GM19395 (cell line): ENCODE measurements around the gene ADARB2.
"Not testable (repeated sequence)": the region's sequence is repeated elsewhere in the genome, so short reads cannot be mapped to it uniquely, and the experiment has no call there.

Experiments
- ATAC-seq: cut with Tn5 transposase; IDR thresholded peaks from one replicate; pipeline ENCODE4 v1.9.1; 2021; ENCODE audit warnings: mild to moderate bottlenecking, moderate library complexity; ENCODE audit not compliant: unreplicated experiment

Gene ADARB2

GRCh38 chr10:1169981-1170866 is 567.1 kb downstream of the ADARB2 start:
- ATAC-seq = no peak

DNA sequence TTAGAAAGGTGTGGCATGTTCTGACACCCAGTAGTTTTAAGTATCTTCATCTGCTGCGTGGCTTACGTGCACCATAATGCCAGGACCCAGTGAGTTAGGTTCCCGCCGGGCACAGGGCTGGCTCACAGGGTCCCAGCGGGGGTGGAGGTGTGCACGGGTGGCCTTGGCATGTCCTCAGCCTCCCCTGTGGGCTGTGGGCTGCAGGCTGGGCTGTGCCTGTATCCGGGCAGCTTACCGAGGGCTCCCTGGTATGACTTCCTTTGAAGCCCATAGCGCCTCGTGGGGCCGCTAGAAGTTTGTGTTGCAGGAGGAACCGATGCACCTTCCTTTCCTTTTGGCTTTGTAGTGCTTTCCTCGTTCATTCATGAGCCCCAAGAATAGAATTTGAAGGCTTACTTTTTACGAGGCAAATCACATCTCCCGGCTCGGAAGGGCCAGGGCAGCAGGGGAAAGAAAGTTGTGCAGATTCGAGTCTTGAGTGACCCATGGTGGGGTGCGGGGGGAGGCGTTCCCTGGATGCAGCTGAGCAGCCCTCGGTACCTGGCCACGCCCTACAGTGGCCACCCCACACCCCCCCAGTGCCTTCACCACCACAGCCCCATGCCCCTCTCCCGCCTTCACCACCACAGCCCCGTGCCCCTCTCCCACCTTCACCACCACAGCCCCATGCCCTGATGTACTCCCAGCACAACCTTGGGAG is 568.0 kb downstream of the ADARB2 start:
- no peak for ATAC-seq

- no peak for ATAC-seq
Measured at GRCh38 chr10:1168763-1169162, 568.6 kb downstream of the ADARB2 start.

GRCh38 chr10:1166828-1167275 is 570.5 kb downstream of the ADARB2 start:
- no peak for ATAC-seq

GRCh38 chr10:1166101-1166827 is 571.1 kb downstream of the ADARB2 start:
- ATAC-seq = no peak

- ATAC-seq = no peak
Measured at GRCh38 chr10:1163831-1164230, 573.5 kb downstream of the ADARB2 start.

DNA sequence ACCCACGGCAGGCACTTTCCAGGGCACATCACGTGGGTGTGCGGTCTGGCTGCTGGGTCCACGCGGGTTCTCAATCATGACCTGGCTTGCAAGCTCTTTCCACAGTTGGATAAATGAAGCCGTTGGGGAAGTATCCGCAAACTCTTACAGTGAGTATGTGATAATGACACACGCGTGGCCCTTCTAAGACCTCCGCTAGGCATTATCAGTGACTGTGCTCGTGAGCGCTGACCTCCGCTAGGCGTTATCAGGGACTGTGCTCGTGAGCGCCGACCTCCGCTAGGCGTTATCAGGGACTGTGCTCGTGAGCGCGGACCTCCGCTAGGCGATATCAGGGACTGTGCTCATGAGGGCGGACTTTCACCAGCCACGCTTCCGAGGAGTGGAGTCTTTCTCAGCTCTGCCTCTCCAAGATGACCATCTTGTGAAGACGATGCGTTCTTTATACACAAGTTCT is 574.1 kb downstream of the ADARB2 start:
- no peak for ATAC-seq

DNA sequence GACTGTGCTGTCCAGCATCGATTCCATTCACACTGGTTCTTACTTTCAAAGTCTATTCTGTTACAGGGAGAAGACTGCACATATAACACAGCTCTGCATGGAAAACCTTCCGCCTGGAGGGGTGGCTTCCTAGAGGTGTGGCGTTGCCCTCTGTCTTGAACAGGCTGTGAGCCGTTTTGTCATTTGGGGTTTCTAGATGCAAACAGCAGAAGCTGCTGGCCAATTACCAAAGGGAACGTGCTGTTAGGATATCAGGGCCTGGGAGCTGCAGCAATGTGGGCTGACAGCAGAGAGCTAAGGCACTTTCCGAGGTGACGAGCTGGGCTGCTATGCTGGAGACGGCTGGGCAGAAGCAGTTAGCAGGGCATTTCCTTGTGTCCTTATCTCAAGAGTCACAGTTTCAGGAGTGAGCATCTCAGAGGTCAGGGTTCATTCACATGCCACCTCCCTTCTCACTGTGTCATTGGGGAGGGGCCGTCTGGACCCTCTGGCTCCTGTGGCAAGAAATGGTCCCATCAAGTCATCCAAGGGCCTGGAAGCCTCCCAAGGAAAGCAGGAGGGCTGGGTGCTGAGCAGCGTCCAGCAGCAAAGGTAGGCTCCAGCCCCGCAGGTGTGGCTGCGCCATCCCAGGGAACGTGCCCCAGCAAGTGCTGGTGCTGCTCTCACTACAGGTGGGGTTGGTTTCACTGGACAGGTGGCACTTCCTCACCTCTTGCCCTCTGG is 574.7 kb downstream of the ADARB2 start:
- no peak for ATAC-seq

- not testable (repeated sequence) for ATAC-seq
Measured at GRCh38 chr10:1161315-1161673, 576.0 kb downstream of the ADARB2 start.

- ATAC-seq = no peak
Measured at GRCh38 chr10:1160561-1161314, 576.6 kb downstream of the ADARB2 start.

- ATAC-seq = no peak
Measured at GRCh38 chr10:1159131-1160061, 577.9 kb downstream of the ADARB2 start.

GRCh38 chr10:1158536-1158935 is 578.8 kb downstream of the ADARB2 start:
- ATAC-seq = not testable (repeated sequence)

- no peak for ATAC-seq
Measured at GRCh38 chr10:1158066-1158465, 579.3 kb downstream of the ADARB2 start.

DNA sequence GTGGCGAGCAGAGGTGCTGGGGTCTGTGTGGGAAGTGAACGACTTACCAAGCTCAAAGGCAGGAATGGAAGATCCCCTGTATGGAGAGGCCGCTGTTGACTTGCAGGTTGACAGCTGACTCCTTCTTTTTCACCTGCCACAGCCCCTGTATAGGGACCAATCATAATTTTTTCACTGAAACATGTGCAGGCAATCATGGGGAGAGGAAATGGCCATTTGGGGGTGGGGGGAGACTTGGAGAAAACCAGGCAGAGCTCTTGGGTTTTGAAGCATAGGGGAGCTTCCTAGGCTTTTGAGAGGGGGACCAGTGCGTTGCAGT is 579.8 kb downstream of the ADARB2 start:
- ATAC-seq = no peak

DNA sequence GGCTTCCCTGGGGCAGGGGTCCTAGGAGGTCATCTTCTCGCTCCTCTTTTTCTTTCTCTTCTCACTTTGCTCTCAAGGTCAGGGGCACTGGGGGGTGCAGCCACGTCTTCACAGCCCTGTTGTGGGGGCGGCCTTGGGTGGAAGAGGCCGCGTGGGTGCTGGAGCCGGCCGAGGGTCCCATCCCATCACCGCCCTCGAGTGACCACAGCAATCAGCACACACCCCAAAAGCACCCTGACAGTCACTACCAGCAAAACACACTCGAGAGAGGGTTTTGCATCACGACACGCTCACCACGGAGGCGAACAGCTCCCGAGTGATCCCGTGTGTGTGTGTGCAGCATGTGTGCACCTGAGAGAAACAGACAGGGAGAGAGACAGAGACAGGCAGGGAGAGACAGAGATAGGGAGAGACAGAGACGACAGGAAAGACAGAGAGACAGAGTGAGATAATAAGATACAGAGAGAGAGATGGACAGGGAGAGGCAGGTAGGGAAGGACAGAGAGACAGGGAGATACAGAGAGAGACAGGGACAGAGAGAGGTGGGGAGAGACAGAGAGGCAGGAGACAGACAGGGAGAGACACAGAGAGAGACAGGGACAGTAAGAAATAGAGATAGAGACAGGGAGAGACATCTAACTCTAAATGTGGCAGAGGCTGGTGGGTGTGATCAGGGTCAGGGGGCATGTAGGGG is 580.3 kb downstream of the ADARB2 start:
- no peak for ATAC-seq

GRCh38 chr10:1156616-1156886 is 580.8 kb downstream of the ADARB2 start:
- ATAC-seq = no peak

DNA sequence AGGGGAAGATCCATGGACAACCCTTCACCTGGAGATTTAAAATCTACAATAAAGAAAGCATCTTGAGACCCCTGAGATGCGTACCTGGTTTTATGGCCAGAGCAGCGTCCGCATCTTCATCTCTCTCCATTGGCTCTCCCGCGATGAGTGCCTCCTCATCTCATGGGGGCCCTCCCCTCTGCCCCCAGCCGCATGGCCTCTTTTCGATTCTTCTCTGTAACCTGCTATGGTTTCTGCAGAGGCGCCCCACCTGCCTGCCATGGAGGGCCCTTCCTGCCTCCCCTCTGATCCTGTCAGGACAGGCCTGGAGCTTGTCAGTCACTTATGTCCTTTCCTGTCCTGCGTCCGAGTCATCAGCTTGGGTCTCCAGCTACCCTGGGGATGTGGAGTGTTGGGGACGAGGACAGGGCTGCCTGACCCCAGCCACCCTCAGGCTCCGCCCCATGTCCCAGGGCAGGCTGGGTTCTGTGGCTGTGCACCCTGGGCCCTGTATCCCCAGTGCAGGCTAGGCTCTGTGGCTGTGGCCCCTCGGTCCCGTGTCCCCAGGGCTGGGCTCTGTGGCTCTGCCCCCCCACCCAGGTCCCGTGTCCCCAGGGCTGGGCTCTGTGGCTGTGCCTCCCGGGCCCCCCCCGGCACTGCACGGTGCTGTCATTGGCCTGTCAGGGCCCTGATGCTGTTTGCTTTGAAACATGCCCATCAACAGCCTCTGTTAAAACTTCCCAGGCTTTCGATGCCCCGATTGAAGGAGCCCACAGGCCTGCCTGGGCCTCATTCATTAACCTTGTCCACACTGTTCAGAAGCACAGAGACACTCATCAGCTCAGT is 581.3 kb downstream of the ADARB2 start:
- ATAC-seq = no peak
